Keratinocyte (primary cell): ENCODE data around the gene TLCD1. TPM values are rescaled to one million over a fixed set of nuclear protein-coding genes. Genes with fewer than 3 reads are reported as not detected.

Source experiments
- DNase-seq: peaks from one replicate; pipeline ENCODE4 v3.0.0-alpha.2; 2011; ENCODE audit warnings: low read depth, missing footprints, low spot score
- FAIRE-seq: peaks from 2 replicates; lab custom pipeline; 2011; peaks lifted over from hg19 to GRCh38; lab: Jason Lieb, UNC
- H2AFZ ChIP-seq: 2 replicates; pipeline ENCODE4 v1.6.0; 2012; ENCODE audit warnings: low read length, control low read depth, inconsistent platforms; ENCODE audit not compliant: control insufficient read depth
- H3K27ac ChIP-seq: 2 replicates; pipeline ENCODE4 v1.5.1; 2011; ENCODE audit warnings: low read length; ENCODE audit not compliant: control insufficient read depth, insufficient read depth
- H3K27me3 ChIP-seq: 3 replicates; pipeline ENCODE4 v1.6.0; 2011; ENCODE audit warnings: low read length; ENCODE audit not compliant: control insufficient read depth, insufficient read depth; ENCODE audit errors: extremely low read depth
- H3K36me3 ChIP-seq, 2 experiments: 2 replicates in 1 of 2; 3 replicates in 1 of 2; pipeline ENCODE4 v1.5.1; 2011; ENCODE audit warnings: low read length in 2 of 2, mild to moderate bottlenecking in 1 of 2; ENCODE audit not compliant: control insufficient read depth in 2 of 2, insufficient read depth in 2 of 2; ENCODE audit errors: extremely low read depth in 1 of 2
- H3K4me1 ChIP-seq: 3 replicates; pipeline ENCODE4 v1.5.1; 2011; ENCODE audit warnings: low read length; ENCODE audit not compliant: control insufficient read depth, insufficient read depth; ENCODE audit errors: extremely low read depth
- H3K4me2 ChIP-seq: 3 replicates; pipeline ENCODE4 v1.6.0; 2011; ENCODE audit warnings: low read depth, low read length; ENCODE audit not compliant: control insufficient read depth, insufficient read depth; ENCODE audit errors: extremely low read depth
- H3K4me3 ChIP-seq, 3 experiments: fragments of 200-600 bp in 1 of 3; sonication (generic) in 1 of 3; 2 replicates in 2 of 3; 3 replicates in 1 of 3; pipeline ENCODE4 v1.5.1; 2011 to 2016; ENCODE audit warnings: low read length in 3 of 3, mild to moderate bottlenecking in 3 of 3, control low read depth in 2 of 3, inconsistent platforms in 1 of 3, low read depth in 1 of 3, mixed read lengths in 1 of 3, mixed run types in 1 of 3, moderate library complexity in 1 of 3; ENCODE audit not compliant: control insufficient read depth in 2 of 3, insufficient read depth in 2 of 3; ENCODE audit errors: extremely low read depth in 1 of 3
- H3K79me2 ChIP-seq: 2 replicates; pipeline ENCODE4 v1.6.0; 2012; ENCODE audit warnings: low read length; ENCODE audit not compliant: control insufficient read depth, insufficient read depth
- H3K9ac ChIP-seq: 3 replicates; pipeline ENCODE4 v1.6.0; 2011; ENCODE audit warnings: low read length; ENCODE audit not compliant: control insufficient read depth, insufficient read depth; ENCODE audit errors: extremely low read depth
- H3K9me1 ChIP-seq: 3 replicates; pipeline ENCODE4 v1.6.0; 2011; ENCODE audit warnings: low read length; ENCODE audit not compliant: control insufficient read depth, insufficient read depth; ENCODE audit errors: extremely low read depth
- H3K9me3 ChIP-seq: 2 replicates; pipeline ENCODE4 v1.5.1; 2012; ENCODE audit warnings: low read depth, low read length; ENCODE audit not compliant: control insufficient read depth
- H4K20me1 ChIP-seq: 3 replicates; pipeline ENCODE4 v1.6.0; 2011; ENCODE audit warnings: low read length; ENCODE audit not compliant: control insufficient read depth, insufficient read depth; ENCODE audit errors: extremely low read depth
- CTCF ChIP-seq, 3 experiments: IDR thresholded peaks in 1 of 3; conservative IDR thresholded peaks in 1 of 3; optimal IDR thresholded peaks in 1 of 3; 2 replicates in 2 of 3; 3 replicates in 1 of 3; pipeline versions ENCODE3 to v1.5.1; 2011; ENCODE audit warnings: low read length in 3 of 3, mild to moderate bottlenecking in 3 of 3, moderate library complexity in 2 of 3, control low read depth in 1 of 3, inconsistent platforms in 1 of 3; ENCODE audit not compliant: insufficient read depth in 2 of 3; ENCODE audit errors: extremely low read depth in 1 of 3
- EZH2 ChIP-seq: IDR thresholded peaks from one replicate; pipeline ENCODE4 v1.6.1; 2012; ENCODE audit warnings: inconsistent platforms, mild to moderate bottlenecking, low read length, moderate library complexity
- dilution Hi-C: fragments of 300-500 bp; cut with MboI; formaldehyde crosslinking; loops from one replicate; pipeline ENCODE4 v1.7.0; 2020; ENCODE audit warnings: low sequenced_read_pairs; ENCODE audit not compliant: extremely low pct_ligation_motif_present
- polyA plus RNA-seq, 5 experiments: library from polyadenylated mRNA; depleted of rRNA in 3 of 5; stranded (reverse) in 3 of 5; stranded (forward) in 1 of 5; unstranded in 1 of 5; fragments of >200 nt; gene quantifications; 1 replicate in 1 of 5; 2 replicates in 3 of 5; 3 replicates in 1 of 5; pipeline versions ENCODE4 v1.2.1 to v1.2.3, GENCODE V29; 2011 to 2012; ENCODE audit warnings: missing spikeins in 2 of 5, low read depth in 1 of 5, low replicate concordance in 1 of 5

TLCD1 gene
- polyA plus RNA-seq, 1 donor (not counting 4 experiments of a cell fraction or from before 2014, with no cell fraction given): 14.0 TPM

GRCh38 chr17:28755486-28755885, 29.5 kb upstream of the TLCD1 start:
- DNase-seq (no peak), FAIRE-seq (no peak)
- no peak overlapping the region for H2AFZ ChIP-seq
- H3K79me2 ChIP-seq: peaks cover 13% of the 10 kb centered on the region
- H3K36me3 ChIP-seq: peaks cover 24 to 29% of the 10 kb centered on the region in 2 experiments
- peaks cover 5% of the 10 kb centered on the region for H4K20me1 ChIP-seq
- H3K4me3 ChIP-seq: no peak overlapping the region
- TF ChIP-seq EZH2 (no peak), CTCF (optimal IDR thresholded peaks at IDR 0.05 in 1 of 3, IDR thresholded peaks at IDR 0.05 in 1 of 3, conservative IDR thresholded peaks at IDR 0.05 in 1 of 3; ENCODE audit: extremely low read depth in 1 of 3, insufficient read depth in 2 of 3, low read length in 3 of 3) (no peak)
- H3K4me1 ChIP-seq: no peaks in the 10 kb centered on the region
- H3K9me1 ChIP-seq: peaks cover 2% of the 10 kb centered on the region
- no peaks in the 10 kb centered on the region for H3K27me3 ChIP-seq
- no peak overlapping the region for H3K27ac ChIP-seq
- H3K4me2 ChIP-seq: no peak overlapping the region
- H3K9ac ChIP-seq: no peak overlapping the region
- dilution Hi-C loops: no loop called here
- no peaks in the 10 kb centered on the region for H3K9me3 ChIP-seq

GRCh38 chr17:28751600-28752366, 25.8 kb upstream of the TLCD1 start:
- H3K27ac ChIP-seq: no peak overlapping the region
- no peak overlapping the region for H3K4me2 ChIP-seq
- dilution Hi-C loops: no loop called here
- peaks cover 35% of the 10 kb centered on the region for H4K20me1 ChIP-seq
- no peak overlapping the region for H3K9ac ChIP-seq
- TF ChIP-seq CTCF (optimal IDR thresholded peaks at IDR 0.05 in 1 of 3, IDR thresholded peaks at IDR 0.05 in 1 of 3, conservative IDR thresholded peaks at IDR 0.05 in 1 of 3; ENCODE audit: extremely low read depth in 1 of 3, insufficient read depth in 2 of 3, low read length in 3 of 3): no peak
- no peak for TF ChIP-seq EZH2
- no peaks in the 10 kb centered on the region for H3K27me3 ChIP-seq
- DNase-seq (no peak), FAIRE-seq (no peak)
- no peak overlapping the region for H2AFZ ChIP-seq
- H3K4me1 ChIP-seq: peaks cover 19% of the 10 kb centered on the region
- H3K4me3 ChIP-seq: no peak overlapping the region
- H3K36me3 ChIP-seq: peaks cover 38 to 46% of the 10 kb centered on the region in 2 experiments
- peaks cover 36% of the 10 kb centered on the region for H3K79me2 ChIP-seq
- H3K9me3 ChIP-seq: no peaks in the 10 kb centered on the region
- H3K9me1 ChIP-seq: peaks cover 3% of the 10 kb centered on the region
